GM18519 (cell line): ENCODE measurements around the gene GATA3.

Experiments
- ATAC-seq: cut with Tn5 transposase; IDR thresholded peaks from one replicate; pipeline ENCODE4 v1.9.1; 2021; ENCODE audit warnings: mild to moderate bottlenecking, moderate library complexity; ENCODE audit not compliant: unreplicated experiment, low FRiP score

Gene GATA3

DNA sequence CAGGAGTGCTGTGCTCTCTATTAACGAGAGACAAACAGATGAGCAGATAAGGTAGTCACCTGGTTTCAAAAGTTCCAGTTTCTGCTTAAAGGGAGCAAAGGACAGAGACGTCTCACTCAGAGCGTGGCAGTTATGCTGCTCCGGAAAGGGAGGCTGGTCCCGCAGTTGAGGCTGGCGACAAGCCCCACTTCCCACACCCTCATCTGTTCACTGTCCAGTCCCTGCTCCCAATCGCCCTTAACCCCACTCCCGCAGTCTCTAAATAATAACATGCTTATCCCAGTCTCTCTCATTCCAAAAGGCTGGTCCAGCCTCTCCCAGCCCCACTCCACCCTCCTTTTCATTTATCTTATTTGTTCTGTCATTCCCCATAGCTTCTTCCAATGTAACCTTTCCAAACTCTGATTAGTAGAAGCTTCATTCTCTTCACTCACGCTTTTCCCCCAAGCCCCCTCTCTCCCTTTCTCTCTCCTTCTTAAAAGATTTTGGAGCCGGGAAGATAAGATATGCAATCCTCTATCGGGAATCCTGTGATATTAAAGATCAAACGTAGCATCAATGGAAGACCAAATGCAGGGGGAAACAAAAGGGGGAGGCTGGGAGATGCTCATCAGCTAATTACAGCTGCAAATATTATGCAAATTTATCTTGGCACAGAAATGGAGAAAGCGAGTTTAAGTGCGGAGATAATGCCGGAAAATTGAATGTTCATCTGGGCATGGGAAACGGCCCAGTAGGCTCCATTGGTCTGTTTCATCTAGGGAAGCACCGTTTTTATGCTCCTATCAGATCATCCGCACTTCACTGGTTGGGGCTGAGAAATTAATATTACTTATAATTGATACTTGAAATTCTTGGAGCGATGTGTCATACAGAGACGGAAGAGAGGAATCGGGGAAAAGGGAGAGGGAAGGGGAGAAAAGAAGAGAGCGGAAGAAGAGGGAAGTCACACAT lies 16.3 kb upstream of the GATA3 start:
- no peak for ATAC-seq

DNA sequence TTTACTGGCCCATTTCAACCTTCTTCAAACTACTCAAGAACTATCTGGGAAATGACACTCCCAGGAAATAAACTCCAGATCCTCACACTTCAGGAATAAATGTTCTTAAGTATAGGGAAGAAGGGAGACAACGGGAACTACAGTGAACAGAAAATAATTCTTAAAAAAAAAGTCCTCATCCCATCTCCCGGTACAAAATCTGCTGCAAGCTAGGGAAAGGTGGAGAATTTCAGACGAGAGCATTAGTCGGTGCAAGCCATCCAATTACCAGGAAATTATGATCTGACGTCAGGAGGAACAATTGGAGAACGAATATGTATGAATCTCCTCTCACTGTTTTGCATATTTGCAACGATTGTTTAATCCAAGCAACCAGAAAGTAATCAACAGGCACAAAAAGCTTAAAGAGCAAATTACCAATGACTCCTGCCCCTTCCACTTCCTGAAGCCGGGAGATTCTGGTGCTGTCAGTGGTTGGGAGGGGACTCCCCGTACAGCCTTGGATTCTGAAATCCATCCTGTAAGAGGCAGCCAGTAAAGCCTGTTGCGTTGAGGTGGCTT lies 15.1 kb upstream of the GATA3 start:
- no peak for ATAC-seq

DNA sequence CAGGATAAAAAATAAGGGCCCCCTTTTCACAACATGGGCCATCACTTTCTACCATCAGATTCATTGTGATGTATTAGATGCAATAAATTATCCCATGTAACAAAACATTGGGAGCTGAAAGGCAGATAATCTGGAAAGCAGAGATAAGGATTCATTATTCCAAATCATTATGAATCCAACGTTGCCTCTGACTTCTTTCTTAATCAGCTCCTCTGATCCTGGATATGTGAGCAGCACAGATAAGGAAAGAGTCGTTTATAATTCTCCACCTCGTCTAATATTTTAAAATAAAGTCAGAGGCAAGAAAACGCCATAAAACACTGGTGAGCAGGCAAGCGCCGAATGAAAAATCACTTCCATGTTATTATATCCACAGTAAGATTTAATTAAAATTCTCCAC lies 13.8 kb upstream of the GATA3 start:
- no peak for ATAC-seq

DNA sequence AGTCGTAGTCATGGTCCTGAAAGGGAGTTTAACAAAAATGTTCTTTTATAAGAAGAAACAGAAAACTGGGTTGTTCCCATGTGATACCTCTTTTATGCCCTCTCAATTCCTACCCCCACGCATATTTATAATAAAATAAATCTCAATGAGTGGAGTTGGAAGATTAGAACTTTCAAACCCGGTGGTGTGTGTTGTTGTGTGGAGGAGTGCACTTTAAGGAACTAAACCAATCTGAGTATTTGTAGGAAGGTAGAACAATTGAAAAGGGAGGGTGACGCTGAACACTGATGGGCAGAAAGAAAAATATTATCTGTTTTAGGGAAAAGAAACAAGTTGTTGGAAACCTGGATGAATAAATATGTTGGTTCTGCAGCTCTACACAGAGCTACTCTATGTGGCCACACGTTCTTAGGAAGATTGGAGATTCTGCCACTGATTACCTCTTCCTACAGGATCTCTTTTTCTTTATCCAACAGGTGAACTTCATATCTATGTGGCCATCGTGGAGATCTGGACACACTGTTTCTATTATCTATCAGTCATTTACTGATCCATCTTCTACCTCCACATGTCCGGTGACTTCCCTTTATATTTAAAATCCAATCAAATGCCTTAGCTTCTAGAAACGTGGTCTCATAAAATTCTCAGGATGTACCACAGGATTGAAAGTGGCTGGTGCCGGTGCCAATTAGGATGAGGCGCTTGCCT lies 13.1 kb upstream of the GATA3 start:
- ATAC-seq = no peak

DNA sequence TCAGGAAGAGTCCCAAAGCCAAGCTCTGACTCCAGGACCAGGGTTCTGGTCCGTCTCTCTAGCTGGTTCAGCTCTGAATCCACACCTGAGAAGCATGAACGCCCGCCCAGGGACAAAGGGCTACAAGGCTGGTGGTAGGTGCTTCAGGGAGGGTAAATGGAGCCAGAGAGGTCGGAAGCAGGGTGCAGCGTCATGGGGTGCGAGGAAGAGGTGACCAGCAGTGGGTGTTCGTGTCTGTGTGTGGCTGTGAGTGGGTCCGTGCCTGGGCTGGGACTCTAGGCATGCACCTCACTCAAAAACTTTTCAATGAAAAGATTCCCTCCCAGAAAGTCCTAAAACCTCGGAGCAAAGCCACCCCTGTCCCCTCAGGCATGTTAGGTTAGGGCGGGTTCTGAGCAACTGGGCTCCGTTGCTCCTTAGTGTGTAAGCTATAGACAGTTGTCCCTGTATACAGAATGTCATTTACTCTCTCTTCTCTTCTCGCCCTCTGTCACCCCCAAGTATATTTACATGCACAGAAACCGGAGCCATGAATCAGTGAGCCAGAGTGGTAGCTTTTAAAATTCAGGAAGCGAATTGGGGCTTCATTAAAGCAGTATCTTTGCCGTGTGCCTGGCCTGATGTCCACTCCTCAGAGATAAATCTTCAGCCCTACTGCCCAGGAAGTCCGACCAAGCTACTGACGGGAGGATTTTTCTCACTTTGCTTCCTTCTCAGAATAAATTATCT lies 12.3 kb upstream of the GATA3 start:
- ATAC-seq = no peak

DNA sequence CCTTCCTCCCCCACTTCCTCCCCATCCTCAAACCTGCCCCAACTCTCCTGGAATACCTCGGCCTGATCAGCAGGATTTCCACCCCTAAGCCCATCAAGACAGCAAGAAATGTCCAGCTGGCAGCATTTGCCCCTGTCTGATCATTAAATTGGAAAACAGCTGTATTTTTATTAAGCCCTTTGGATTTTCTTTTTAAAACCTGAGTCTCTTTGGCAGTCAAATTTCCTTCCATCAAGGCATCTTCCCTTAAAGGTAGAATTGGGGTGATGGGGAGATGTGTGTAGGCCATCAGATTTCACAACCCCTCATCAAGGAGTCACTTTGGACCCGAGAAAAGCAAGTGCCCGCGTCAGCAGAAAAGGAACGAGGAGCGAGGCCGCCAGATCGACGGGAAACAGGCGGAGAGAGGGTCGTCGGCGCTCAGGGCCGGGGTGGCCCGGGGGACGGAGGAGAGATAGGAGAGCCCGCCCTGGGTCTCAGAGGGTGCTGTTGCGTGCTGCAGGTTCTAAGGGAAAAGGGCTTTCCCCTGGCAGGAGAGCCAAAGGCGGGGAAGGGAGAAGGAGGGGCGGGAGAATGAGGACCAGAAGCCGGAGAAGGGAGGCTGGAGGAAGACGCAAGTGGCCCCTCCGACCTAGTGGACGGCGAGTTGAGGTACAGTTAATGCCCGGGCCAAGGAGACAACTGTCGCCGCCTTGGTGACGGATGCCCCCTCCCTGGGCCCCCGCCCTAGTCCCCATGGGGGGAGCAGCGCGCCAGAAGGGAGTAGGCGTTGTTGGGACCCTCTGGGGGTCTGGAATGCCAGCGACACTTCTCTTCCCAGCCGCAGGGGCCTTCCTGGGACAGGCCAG lies 11.5 kb upstream of the GATA3 start:
- no peak for ATAC-seq

DNA sequence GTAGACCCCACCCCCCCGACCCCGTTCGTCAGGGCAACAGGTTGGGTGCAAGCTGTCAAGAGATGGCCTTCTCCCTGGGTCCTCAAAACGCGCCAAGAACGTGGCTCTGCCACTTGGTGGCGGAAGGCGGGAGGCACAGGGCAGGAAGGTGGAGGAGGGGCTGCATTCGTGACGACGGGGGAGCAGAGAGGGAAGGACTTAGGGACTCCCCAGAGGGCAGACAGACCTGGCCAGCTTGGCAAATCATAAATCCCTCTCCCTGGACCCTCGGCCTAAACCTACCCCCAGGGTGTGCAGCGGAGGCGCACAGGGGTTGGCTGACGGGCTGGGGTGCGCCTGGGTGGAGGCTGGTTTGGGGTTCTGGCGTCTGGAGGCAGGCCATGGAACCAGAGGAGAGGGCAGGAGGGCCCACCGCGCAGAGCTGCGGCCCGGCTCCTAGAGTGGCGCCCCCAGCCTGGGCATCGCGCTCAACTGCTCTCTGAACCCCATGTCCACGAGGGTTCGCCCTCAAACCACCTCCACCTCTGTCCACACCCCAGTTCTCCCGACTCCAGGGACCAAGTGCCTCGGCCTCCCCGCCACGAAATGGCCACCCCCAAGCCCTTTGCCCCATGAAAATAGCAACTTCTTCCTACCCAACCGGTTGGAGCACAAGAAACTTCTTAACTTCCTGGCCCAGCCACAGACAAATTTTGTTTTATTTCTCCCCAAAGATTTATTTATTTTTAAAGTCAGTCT lies 10.8 kb upstream of the GATA3 start:
- ATAC-seq = no peak

DNA sequence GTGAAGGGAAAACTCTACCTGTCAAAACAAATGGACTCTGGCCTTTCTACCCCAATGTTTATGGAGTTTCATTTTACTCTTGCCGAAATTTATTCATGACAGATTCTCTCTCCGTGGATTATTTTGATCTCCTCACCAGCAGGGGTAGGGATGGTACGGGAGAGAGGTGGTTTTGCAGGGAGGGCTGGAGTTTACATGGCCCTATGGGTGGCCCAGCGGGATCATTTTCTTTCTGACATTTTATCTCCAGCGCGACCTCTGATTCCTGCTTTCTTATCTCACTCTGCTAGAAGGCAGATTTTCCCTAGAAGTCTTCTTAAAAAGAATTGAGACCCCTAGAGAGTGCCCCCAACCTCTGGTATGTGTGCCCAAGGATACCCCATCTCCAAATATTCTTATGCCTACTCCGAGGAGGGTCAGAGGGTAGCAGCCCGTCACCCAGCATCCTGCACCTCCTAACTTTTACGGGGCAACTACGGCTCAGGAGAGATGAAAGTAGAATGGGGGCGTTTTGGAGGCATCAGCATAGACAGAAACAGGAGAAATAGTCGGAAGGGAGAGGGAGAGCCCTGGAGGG lies 10.1 kb upstream of the GATA3 start:
- no peak for ATAC-seq

DNA sequence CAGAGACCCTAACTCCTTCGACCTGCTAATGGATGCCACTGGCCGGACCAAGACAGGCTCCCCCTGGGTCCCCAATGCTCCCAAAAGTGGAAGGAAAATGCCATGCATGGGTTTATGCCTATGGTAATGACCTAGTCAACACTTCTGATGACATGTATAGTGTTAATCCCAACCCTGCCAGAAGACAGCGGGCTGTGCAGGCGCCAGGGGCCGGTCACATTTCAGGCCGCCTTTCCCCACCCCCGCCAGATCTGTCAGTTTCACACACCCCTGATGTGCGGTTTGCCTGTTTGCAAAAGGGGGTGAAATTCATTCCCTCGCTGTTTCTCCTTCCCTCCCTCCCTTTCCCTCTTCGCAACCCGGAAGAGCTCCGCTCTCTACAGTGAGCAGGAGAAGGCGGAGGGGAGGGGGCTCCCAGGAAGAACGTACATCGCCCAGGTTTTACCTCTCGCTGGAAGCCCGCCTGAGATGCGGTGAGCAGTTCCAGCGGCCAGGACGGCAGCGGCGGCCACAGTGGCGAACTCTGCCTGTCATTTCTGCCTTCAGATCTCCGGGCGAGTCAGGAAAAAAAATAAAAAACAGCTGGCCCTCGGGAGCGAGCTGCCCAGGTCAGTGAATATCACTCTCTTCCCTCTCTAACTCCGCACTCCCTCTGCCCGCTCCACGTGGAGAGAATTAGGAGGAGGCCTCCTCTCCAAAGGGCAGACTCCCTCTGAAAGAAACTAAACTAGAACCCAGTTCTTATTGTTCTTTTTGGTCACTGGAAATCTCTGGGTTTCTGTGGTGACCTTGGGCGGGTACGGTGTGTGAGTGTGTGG lies 9.4 kb upstream of the GATA3 start:
- no peak for ATAC-seq

DNA sequence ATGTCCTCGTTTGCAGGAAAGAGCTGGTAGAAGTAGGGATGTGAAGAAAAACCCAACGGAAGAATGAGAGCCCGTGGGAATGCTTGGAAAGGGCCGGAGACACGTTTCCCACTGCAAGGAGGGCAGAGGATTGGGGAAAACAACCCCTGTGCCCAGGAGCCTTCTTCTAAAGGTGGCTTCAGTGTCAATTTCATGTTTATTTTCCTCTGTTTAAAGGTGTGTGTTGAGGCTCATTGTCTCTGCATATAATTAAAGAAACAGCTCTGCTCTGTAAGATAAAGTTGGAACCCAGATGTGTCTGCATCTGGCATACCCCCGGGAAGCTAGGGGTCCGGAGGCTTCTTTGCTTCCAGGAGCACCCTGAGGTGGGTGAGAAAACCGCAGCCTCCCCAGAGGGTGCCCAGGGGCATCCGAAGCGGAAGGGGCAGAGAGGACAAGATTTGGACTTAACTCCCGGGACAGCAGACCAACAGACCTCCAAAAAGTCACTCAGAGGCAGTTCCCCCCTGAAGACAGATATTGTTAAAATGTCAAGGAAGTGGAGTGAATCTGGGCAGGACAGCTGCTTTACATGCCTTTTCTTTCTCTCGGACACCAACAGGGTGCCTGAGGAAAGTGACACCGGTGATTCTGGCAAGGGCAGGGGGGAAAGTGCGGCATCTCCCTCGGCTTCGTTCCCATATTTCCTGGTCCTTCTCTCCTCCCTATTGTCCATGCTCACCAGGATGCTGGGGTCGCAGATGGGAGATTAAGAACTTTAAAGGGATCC lies 8.6 kb upstream of the GATA3 start:
- no peak for ATAC-seq

DNA sequence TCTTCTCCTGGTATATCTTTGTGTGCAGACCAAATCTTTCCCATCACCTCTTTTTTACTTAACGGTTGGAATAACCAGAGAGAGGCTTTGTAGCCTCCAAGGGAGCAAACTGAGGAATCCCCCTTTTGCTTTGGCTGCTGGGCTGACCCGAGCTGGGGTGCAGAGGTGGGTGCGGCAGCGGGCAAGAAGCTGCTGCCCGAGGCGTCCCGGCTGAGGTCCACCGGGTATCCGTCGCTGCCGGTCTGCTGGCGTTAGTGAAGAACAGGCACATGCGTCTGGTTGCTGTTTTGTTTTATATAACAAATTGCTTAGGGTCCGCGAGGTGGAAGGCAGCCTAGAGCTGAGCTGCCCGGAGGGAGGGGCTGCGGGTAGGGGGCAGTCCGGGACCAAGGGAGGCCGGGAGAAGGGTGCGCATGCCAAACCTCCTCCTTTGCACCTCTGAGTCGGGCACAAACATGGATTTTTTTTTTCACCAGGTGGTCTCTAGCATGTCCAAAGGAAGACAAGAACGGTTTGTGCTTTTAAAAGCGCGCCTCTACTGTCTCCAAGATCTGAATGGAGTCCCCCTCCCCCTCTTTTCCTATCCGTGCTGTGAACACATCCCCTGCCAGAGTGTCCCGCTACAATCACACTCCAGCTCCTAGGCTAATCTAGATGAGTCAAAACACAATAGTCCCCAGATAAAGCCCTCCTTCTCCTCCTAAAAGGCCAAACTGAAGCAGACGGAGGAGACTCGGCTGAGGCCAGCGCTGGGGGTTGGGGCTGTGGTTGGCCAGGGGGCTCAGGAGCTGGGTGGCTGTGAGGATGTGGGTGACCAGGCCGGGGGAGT lies 6.8 kb upstream of the GATA3 start:
- ATAC-seq = no peak

DNA sequence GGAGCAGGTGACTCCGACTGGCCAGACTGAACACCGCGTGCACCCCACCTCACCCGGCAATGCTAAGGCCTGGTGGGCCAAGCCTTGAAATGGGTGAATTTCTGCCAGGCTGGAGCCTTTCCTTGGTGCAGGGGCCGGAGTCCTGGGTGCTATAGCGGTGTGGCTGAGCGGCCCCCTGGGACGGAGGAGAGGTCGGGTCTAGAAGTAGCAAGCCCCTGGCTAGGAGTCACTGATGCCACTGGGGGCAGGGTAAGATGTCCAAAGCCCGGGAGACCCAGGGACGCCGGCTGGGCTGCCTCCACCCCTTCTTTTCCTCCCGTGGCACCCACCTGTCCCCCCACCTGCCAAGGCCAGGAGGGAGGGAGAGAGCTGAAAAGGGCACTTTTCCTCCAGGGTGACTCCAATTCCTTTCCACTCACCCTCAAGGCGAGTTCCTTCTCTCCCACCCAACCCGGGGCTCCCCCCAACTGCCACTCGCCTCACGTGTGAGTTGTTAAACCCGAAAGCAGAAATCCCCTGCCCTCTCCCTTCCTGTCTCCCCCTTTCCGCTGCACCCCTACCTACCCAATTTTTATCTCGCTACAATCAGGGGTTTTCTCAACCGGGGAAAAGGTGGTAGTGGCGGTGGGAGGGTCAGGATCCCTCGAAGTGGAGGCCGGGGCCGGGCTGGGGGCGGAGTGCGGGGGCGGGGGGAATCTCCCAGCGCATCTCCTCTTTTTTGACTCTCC lies 6.0 kb upstream of the GATA3 start:
- no peak for ATAC-seq

DNA sequence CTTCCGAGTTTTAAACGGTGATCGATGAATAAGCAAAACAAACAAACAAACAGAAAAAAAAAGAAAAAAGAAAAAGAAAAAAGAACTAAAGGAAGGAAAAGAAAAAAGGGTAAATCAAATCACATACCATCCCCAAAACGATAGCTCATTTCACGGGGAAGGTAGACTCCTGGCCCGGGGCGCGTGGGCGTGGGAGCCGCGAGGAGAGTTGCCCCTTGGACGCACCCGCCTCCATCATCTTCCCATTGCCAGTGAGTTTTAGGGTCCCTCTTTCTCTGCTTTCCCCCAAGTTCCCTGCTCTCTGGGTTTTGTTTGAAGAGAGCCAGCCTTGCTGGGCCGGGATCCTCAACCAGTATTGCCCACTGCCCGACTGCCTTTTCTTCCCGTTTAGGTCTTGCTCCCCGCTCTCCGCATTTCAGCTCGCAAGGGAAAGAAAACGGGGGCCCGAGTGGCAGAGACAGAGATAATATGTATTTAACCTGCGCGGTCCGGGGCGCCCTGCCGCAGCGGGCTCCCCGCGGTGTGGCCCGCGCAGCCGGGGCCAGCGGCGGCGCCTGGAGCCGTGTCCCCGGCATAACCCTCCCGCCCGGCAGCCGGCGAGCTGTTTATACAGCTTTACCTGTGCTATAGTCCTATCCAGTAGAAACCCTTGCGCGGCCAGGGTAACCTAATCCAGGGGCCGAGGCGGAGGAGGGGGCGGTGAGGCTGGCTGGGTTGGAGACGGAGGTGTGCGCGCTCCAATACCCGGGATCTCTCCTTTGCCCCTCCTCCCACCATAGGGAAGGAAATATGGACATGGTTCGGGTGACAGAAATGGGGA lies 5.2 kb upstream of the GATA3 start:
- no peak for ATAC-seq

DNA sequence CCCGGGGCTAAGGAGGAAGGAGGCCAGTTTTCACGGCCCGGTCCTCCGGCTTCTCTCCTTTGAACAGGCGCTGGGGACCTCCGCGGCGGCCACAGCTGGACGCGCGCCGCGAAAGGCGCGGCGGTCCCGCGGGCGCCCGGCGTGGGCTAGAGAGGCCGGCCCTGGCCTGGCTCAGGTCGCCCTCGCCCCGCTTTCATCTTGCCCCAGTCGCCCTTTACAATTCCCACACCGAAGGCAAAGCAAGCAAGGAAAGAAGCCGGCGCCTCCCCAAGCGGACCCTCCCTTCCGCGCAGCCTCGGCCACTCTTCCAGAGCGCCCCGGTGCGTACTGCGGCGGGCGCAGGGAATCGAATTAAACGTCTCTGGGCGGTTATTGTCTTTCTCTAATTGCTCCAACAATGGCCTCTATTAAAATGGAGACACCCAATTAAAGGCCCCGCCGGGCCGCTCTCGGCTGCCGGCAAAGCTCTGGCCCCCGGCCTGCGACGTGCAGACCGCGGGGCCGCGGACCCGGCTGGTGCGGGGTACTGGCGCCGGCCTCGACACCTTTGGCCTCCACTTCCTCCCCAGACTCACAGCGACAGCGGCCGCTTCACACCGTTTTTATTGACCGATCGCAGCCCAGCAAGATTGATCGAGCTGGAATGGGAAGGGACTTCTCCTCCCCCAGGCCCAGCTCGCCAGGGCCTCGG lies 4.5 kb upstream of the GATA3 start:
- ATAC-seq = no peak
